CD4-positive, alpha-beta T cell (primary cell): ENCODE results near the gene MRPS5. TPM values are rescaled to one million over a fixed set of nuclear protein-coding genes. Genes with fewer than 3 reads are reported as not detected.

ENCODE experiments used
- ATAC-seq: fragments of 200-7000 bp; cut with Tn5 transposase; one replicate; pipeline ENCODE4 v1.10.0; 2022; ENCODE audit warnings: mild to moderate bottlenecking; ENCODE audit not compliant: poor library complexity
- CTCF ChIA-PET: fragments of 350-600 bp; sonication (Branson Sonifier 250); formaldehyde crosslinking; loops from one replicate; lab custom pipeline; 2021; ENCODE audit warnings: antibody characterized with exemption, inconsistent platforms; lab: Charles Lee
- POLR2A ChIA-PET: fragments of 350-600 bp; sonication (Branson Sonifier 250); formaldehyde crosslinking; loops from one replicate; lab custom pipeline; 2021; ENCODE audit warnings: antibody characterized with exemption, inconsistent platforms; lab: Charles Lee
- DNase-seq, 14 experiments: peaks; one replicate each; pipeline ENCODE4 v3.0.0-alpha.2; 2013 to 2020; ENCODE audit warnings: mixed read lengths in 2 of 14
- H3K27ac ChIP-seq, 2 donors: one replicate each; pipeline versions ENCODE4 v1.5.1 to v1.7.0; 2013; ENCODE audit warnings: low read length in 2 of 2, low read depth in 1 of 2, mild to moderate bottlenecking in 1 of 2
- H3K27me3 ChIP-seq, 2 experiments: 1 replicate in 1 of 2; 2 replicates in 1 of 2; pipeline versions ENCODE4 v1.6.1 to v1.7.0; 2013; ENCODE audit warnings: low read length in 2 of 2, control low read depth in 1 of 2, mild to moderate bottlenecking in 1 of 2, moderate library complexity in 1 of 2; ENCODE audit not compliant: insufficient read depth in 2 of 2, control insufficient read depth in 1 of 2
- H3K36me3 ChIP-seq: one replicate; pipeline ENCODE4 v1.6.1; 2013; ENCODE audit warnings: low read length, control low read depth; ENCODE audit not compliant: insufficient read depth
- H3K4me1 ChIP-seq: one replicate; pipeline ENCODE4 v1.6.1; 2013; ENCODE audit warnings: low read length, control low read depth; ENCODE audit not compliant: insufficient read depth
- H3K4me3 ChIP-seq: one replicate; pipeline ENCODE4 v1.5.1; 2013; ENCODE audit warnings: mild to moderate bottlenecking, low read length, moderate library complexity
- H3K9me3 ChIP-seq, 2 experiments: 1 replicate in 1 of 2; 2 replicates in 1 of 2; pipeline versions ENCODE4 v1.6.1 to v1.7.0; 2013; ENCODE audit warnings: low read length in 2 of 2, mild to moderate bottlenecking in 2 of 2, control low read depth in 1 of 2, moderate library complexity in 1 of 2; ENCODE audit not compliant: control insufficient read depth in 1 of 2, insufficient read depth in 1 of 2
- H3K27ac Mint-ChIP-seq: one replicate; pipeline ENCODE4 v1.8.0; 2020; ENCODE audit warnings: mixed read lengths
- H3K27me3 Mint-ChIP-seq: one replicate; pipeline ENCODE4 v1.8.0; 2021; ENCODE audit warnings: mixed read lengths
- H3K36me3 Mint-ChIP-seq: one replicate; pipeline ENCODE4 v1.8.0; 2021; ENCODE audit warnings: low read depth, mixed read lengths
- H3K4me1 Mint-ChIP-seq: one replicate; pipeline ENCODE4 v1.8.0; 2021; ENCODE audit warnings: low read depth, mixed read lengths
- H3K4me3 Mint-ChIP-seq: one replicate; pipeline ENCODE4 v1.8.0; 2020; ENCODE audit warnings: mild to moderate bottlenecking, mixed read lengths
- H3K9me3 Mint-ChIP-seq: one replicate; pipeline ENCODE4 v1.8.0; 2020; ENCODE audit warnings: mixed read lengths
- CTCF ChIP-seq: fragments of 200-600 bp; IDR thresholded peaks from one replicate; pipeline ENCODE4 v1.8.0; 2022; ENCODE audit warnings: antibody characterized with exemption, mild to moderate bottlenecking
- intact Hi-C, 2 experiments: fragments of 100-400 bp; cut with DNase I in 1 of 2; cut with micrococcal nuclease in 1 of 2; formaldehyde crosslinking; loops; one replicate each; pipeline versions ENCODE4 v1.15.1 to v1.9.0; 2023 to 2025; cut with DNase I, micrococcal nuclease
- total RNA-seq, 174 experiments: library from RNA in 2 of 174; stranded (reverse) in 2 of 174; gene quantifications; one replicate each; pipeline ENCODE4 v1.2.3 and lab custom pipeline; 2021 to 2026

MRPS5 gene
- total RNA-seq, 2 experiments from 2014 or later, result 15.3 to 16.3 TPM

GRCh38 chr2:95091885-95092555, 29.6 kb downstream of the MRPS5 start:
- Histone ChIP-seq H3K27ac (no peak overlapping the region), H3K27me3 (no peaks in the 10 kb centered on the region), H3K4me3 (no peak overlapping the region), H3K4me1 (no peaks in the 10 kb centered on the region), H3K9me3 (no peaks in the 10 kb centered on the region), H3K36me3 (peaks cover 40% of the 10 kb centered on the region)
- CTCF ChIA-PET, result interaction anchor here (1.6 kb wide), 1 partner anchor 15 kb away, joined by 4 read pairs; no protein-coding TSS in a partner anchor
- Mint-ChIP-seq H3K4me3 (no peak overlapping the region), H3K27me3 (no peaks in the 10 kb centered on the region), H3K4me1 (peaks cover 33% of the 10 kb centered on the region), H3K36me3 (peaks cover 87% of the 10 kb centered on the region), H3K27ac (no peak overlapping the region), H3K9me3 (no peaks in the 10 kb centered on the region)
- DNase-seq, result no peak
- ATAC-seq, result no peak
- POLR2A ChIA-PET, result no interaction called here
- no peak for TF ChIP-seq CTCF
- intact Hi-C loops, result no loop called here

- no peaks in the 10 kb centered on the region for H3K4me1 Mint-ChIP-seq
- Histone ChIP-seq H3K9me3 (no peaks in the 10 kb centered on the region), H3K36me3 (peaks cover 53% of the 10 kb centered on the region), H3K4me1 (no peaks in the 10 kb centered on the region), H3K27ac (no peak overlapping the region), H3K27me3 (no peaks in the 10 kb centered on the region), H3K4me3 (no peak overlapping the region)
- peaks cover 64% of the 10 kb centered on the region for H3K36me3 Mint-ChIP-seq
- DNase-seq, result no peak
- no peak for ATAC-seq
- ChIA-PET POLR2A (no interaction called here), CTCF (interaction anchor here (1.0 to 1.2 kb wide), 2 partner anchors 11 to 65 kb away, joined by 3 to 4 read pairs; no protein-coding TSS in a partner anchor)
- no peak for TF ChIP-seq CTCF
- no peaks in the 10 kb centered on the region for H3K27me3 Mint-ChIP-seq
- no peak overlapping the region for H3K27ac Mint-ChIP-seq
- H3K4me3 Mint-ChIP-seq, result no peak overlapping the region
- intact Hi-C loops, result no loop called here
- no peaks in the 10 kb centered on the region for H3K9me3 Mint-ChIP-seq
Measured at GRCh38 chr2:95087379-95087778, 34.2 kb downstream of the MRPS5 start.

- TF ChIP-seq CTCF, result no peak
- intact Hi-C loops, result no loop called here
- Histone ChIP-seq H3K4me1 (no peaks in the 10 kb centered on the region), H3K27me3 (no peaks in the 10 kb centered on the region), H3K9me3 (no peaks in the 10 kb centered on the region), H3K4me3 (no peak overlapping the region), H3K36me3 (peaks cover 41% of the 10 kb centered on the region), H3K27ac (no peak overlapping the region)
- CTCF ChIA-PET, result no interaction called here
- Mint-ChIP-seq H3K27me3 (no peaks in the 10 kb centered on the region), H3K4me1 (no peaks in the 10 kb centered on the region), H3K36me3 (peaks cover 51% of the 10 kb centered on the region), H3K4me3 (no peak overlapping the region), H3K9me3 (no peaks in the 10 kb centered on the region), H3K27ac (no peak overlapping the region)
- POLR2A ChIA-PET, result no interaction called here
- DNase-seq, result no peak
- ATAC-seq, result no peak
Measured at GRCh38 chr2:95086017-95086416, 35.6 kb downstream of the MRPS5 start.
